ENCODE measurements around the gene RBM22.
"Not testable (repeated sequence)": the region's sequence is repeated elsewhere in the genome, so short reads cannot be mapped to it uniquely, and the experiment has no call there.

Gene RBM22

GRCh38 chr5:150700594-150701377, at the start of gene RBM22:
Gene RBM22, minus strand, starts transcription at chr5:150701062. Its CDS starts 77 bp downstream, at chr5:150700985.
- ATAC-seq (ENCODE audit: low read depth) (peak; percentile 96), DNase-seq (ENCODE audit: low spot score in 2 of 2) (peak; percentile 81 to 82)
- Mint-ChIP-seq H3K4me1 (peaks cover 3% of the 10 kb centered on the region), H3K4me3 (no peak within 1 kb of the TSS), H3K27me3 (no peaks in the 10 kb centered on the region), H3K27ac (no peak within 1 kb of the TSS), H3K9me3 (no peaks in the 10 kb centered on the region), H3K36me3 (peaks cover 5% of the 10 kb centered on the region)

GRCh38 chr5:150750469-150750868, 49.6 kb upstream of the RBM22 start:
- Mint-ChIP-seq H3K27ac (peak overlapping the region; percentile 70), H3K9me3 (no peaks in the 10 kb centered on the region), H3K27me3 (no peaks in the 10 kb centered on the region), H3K36me3 (peaks cover 29% of the 10 kb centered on the region), H3K4me3 (no peak overlapping the region), H3K4me1 (peaks cover 17% of the 10 kb centered on the region)
- DNase-seq (ENCODE audit: low spot score in 2 of 2): no peak
- ATAC-seq (ENCODE audit: low read depth): no peak

GRCh38 chr5:150743142-150743488, 42.3 kb upstream of the RBM22 start:
- not testable (repeated sequence) for ATAC-seq (ENCODE audit: low read depth); H3K4me3 Mint-ChIP-seq; DNase-seq (ENCODE audit: low spot score in 2 of 2); H3K9me3 Mint-ChIP-seq; H3K27me3 Mint-ChIP-seq; H3K27ac Mint-ChIP-seq
- Mint-ChIP-seq H3K4me1 (peaks cover 24% of the 10 kb centered on the region), H3K36me3 (peaks cover 40% of the 10 kb centered on the region)

GRCh38 chr5:150742455-150743141, 41.7 kb upstream of the RBM22 start:
- Mint-ChIP-seq H3K4me1 (peaks cover 27% of the 10 kb centered on the region), H3K36me3 (peaks cover 43% of the 10 kb centered on the region)
- not testable (repeated sequence) for H3K9me3 Mint-ChIP-seq; H3K27ac Mint-ChIP-seq; H3K27me3 Mint-ChIP-seq; ATAC-seq (ENCODE audit: low read depth); H3K4me3 Mint-ChIP-seq; DNase-seq (ENCODE audit: low spot score in 2 of 2)

DNA sequence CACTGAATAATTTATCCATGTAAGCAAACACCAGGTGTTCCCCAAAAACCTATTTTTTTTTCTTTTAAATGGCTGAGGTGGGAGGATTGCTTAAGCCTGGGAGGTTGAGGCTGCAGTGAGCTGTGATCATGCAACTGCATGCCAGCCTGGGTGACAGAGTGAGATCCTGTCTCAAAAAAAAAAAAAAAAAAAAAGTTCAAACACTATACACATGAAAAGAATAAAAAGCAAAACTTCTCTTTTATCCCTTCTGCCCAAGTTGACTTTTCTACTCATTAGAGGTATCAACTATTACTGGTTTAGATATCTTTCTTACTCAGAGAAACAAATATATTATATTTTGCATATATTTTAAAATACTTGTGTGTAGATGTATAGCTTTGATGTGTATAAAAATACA, 40.1 kb upstream of the RBM22 start:
- no peak overlapping the region for H3K4me3 Mint-ChIP-seq
- DNase-seq (ENCODE audit: low spot score in 2 of 2) (no peak), ATAC-seq (ENCODE audit: low read depth) (no peak)
- peaks cover 31% of the 10 kb centered on the region for H3K4me1 Mint-ChIP-seq
- H3K27ac Mint-ChIP-seq: no peak overlapping the region
- H3K36me3 Mint-ChIP-seq: peaks cover 54% of the 10 kb centered on the region
- no peaks in the 10 kb centered on the region for H3K27me3 Mint-ChIP-seq
- H3K9me3 Mint-ChIP-seq: peaks cover 4% of the 10 kb centered on the region

DNA sequence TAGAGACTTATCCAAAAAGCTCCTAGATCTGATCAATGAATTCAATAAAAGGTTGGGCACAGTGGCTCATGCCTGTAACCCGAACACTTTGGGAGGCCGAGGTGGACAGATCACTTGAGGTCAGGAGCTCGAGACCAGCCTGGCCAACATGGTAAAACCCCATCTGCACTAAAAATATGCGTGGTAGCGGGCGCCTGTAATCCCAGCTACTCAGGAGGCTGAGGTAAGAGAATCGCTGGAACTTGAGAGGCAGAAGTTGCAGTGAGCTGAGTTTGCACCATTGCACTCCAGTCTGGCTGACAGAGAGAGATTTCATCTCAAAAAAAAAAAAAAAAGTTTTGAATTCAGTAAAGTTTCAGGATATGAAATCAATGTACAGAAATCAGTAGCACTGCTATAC, 38.0 kb upstream of the RBM22 start:
- Mint-ChIP-seq H3K27me3 (no peaks in the 10 kb centered on the region), H3K9me3 (peaks cover 4% of the 10 kb centered on the region), H3K4me3 (no peak overlapping the region), H3K4me1 (peaks cover 38% of the 10 kb centered on the region), H3K36me3 (peaks cover 65% of the 10 kb centered on the region), H3K27ac (peak overlapping the region; percentile 73)
- no peak for DNase-seq (ENCODE audit: low spot score in 2 of 2)
- ATAC-seq (ENCODE audit: low read depth): no peak

- DNase-seq (ENCODE audit: low spot score in 2 of 2) (no peak), ATAC-seq (ENCODE audit: low read depth) (peak; percentile 76)
- peak overlapping the region; percentile 30 for H3K4me3 Mint-ChIP-seq
- peaks cover 30% of the 10 kb centered on the region for H3K4me1 Mint-ChIP-seq
- H3K36me3 Mint-ChIP-seq: peaks cover 63% of the 10 kb centered on the region
- no peaks in the 10 kb centered on the region for H3K27me3 Mint-ChIP-seq
- peak overlapping the region; percentile 1 for H3K27ac Mint-ChIP-seq
- H3K9me3 Mint-ChIP-seq: peaks cover 4% of the 10 kb centered on the region
Measured at GRCh38 chr5:150734579-150735384, 33.9 kb upstream of the RBM22 start.

DNA sequence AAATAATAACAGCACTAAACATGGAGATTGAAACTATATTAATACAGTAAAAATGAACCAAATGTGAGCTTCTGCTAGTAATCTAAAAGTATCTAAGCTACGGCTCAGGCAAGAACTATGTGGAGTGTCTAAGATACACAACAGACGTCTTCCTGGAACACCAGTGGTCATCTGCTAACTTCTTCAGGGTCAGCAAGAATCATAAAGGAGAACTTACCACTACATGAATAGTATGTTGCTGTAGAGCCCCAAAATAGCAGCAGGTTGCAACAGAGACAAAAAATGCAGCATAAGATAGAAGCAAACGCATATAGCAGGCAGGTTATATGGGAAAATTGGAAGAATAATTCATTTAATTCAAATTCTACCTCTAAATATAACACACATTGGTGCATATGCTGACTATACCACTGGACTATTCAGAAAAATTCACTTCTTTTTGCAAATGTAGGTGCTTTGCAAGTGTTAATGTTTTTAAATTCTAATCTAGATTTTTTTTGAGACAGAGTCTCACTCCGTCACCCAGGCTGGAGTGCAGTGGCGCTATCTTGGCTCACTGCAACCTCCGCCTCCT, 30.9 kb upstream of the RBM22 start:
- peaks cover 51% of the 10 kb centered on the region for H3K36me3 Mint-ChIP-seq
- no peak overlapping the region for H3K27ac Mint-ChIP-seq
- H3K27me3 Mint-ChIP-seq: no peaks in the 10 kb centered on the region
- ATAC-seq (ENCODE audit: low read depth) (no peak), DNase-seq (ENCODE audit: low spot score in 2 of 2) (no peak)
- H3K9me3 Mint-ChIP-seq: no peaks in the 10 kb centered on the region
- peaks cover 12% of the 10 kb centered on the region for H3K4me1 Mint-ChIP-seq
- no peak overlapping the region for H3K4me3 Mint-ChIP-seq

GRCh38 chr5:150729859-150730258, 29.0 kb upstream of the RBM22 start:
- H3K36me3 Mint-ChIP-seq: peaks cover 36% of the 10 kb centered on the region
- DNase-seq (ENCODE audit: low spot score in 2 of 2) (no peak), ATAC-seq (ENCODE audit: low read depth) (no peak)
- no peak overlapping the region for H3K4me3 Mint-ChIP-seq
- H3K9me3 Mint-ChIP-seq: no peaks in the 10 kb centered on the region
- no peak overlapping the region for H3K27ac Mint-ChIP-seq
- H3K27me3 Mint-ChIP-seq: no peaks in the 10 kb centered on the region
- H3K4me1 Mint-ChIP-seq: peaks cover 7% of the 10 kb centered on the region

- DNase-seq (ENCODE audit: low spot score in 2 of 2) (no peak), ATAC-seq (ENCODE audit: low read depth) (no peak)
- peaks cover 32% of the 10 kb centered on the region for H3K36me3 Mint-ChIP-seq
- no peak overlapping the region for H3K27ac Mint-ChIP-seq
- H3K4me1 Mint-ChIP-seq: no peaks in the 10 kb centered on the region
- no peaks in the 10 kb centered on the region for H3K9me3 Mint-ChIP-seq
- no peaks in the 10 kb centered on the region for H3K27me3 Mint-ChIP-seq
- H3K4me3 Mint-ChIP-seq: no peak overlapping the region
Measured at GRCh38 chr5:150723845-150724244, 23.0 kb upstream of the RBM22 start.

- Mint-ChIP-seq H3K4me3 (no peak overlapping the region), H3K4me1 (no peaks in the 10 kb centered on the region), H3K27ac (no peak overlapping the region), H3K36me3 (peaks cover 23% of the 10 kb centered on the region), H3K9me3 (no peaks in the 10 kb centered on the region), H3K27me3 (no peaks in the 10 kb centered on the region)
- ATAC-seq (ENCODE audit: low read depth) (no peak), DNase-seq (ENCODE audit: low spot score in 2 of 2) (no peak)
Measured at GRCh38 chr5:150710165-150710564, 9.3 kb upstream of the RBM22 start.

DNA sequence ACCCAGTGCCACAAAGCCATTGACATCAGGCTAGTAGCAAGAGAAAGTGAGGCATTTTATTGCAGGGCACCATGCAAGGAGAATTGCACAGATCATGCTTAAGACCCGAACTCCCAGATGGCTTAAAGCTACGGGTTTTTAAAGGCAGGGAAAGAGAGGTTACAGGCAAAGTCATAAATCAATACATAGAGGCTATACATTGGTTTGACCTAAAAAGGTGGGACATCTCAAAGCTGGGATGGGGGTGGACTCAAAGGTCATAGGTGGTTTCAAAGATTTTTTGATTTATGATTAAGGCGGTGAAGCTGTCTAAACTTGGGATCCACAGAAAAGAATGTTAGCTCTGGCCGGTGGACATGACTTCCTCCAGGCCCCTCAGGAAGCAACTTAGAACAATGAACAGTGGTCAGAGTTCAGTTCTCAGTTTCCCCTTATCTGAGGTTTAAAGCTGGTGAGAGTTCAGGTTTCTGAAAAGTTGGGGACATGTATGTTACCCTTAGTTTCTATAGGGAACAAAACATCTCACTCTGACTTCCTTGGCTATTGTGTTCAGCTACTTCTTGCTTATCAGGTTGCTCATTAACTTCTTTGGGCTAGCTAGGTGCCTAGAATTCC, 6.0 kb upstream of the RBM22 start:
- ATAC-seq (ENCODE audit: low read depth) (no peak), DNase-seq (ENCODE audit: low spot score in 2 of 2) (no peak)
- H3K9me3 Mint-ChIP-seq: no peaks in the 10 kb centered on the region
- peaks cover 21% of the 10 kb centered on the region for H3K36me3 Mint-ChIP-seq
- no peak overlapping the region for H3K27ac Mint-ChIP-seq
- no peak overlapping the region for H3K4me3 Mint-ChIP-seq
- H3K4me1 Mint-ChIP-seq: no peaks in the 10 kb centered on the region
- no peaks in the 10 kb centered on the region for H3K27me3 Mint-ChIP-seq

- no peak overlapping the region for H3K27ac Mint-ChIP-seq
- ATAC-seq (ENCODE audit: low read depth) (no peak), DNase-seq (ENCODE audit: low spot score in 2 of 2) (no peak)
- H3K4me1 Mint-ChIP-seq: peaks cover 3% of the 10 kb centered on the region
- no peaks in the 10 kb centered on the region for H3K27me3 Mint-ChIP-seq
- H3K9me3 Mint-ChIP-seq: no peaks in the 10 kb centered on the region
- peaks cover 11% of the 10 kb centered on the region for H3K36me3 Mint-ChIP-seq
- no peak overlapping the region for H3K4me3 Mint-ChIP-seq
Measured at GRCh38 chr5:150703762-150704161, 2.9 kb upstream of the RBM22 start.

All from memory B cell (primary cell).